Measurements from ENCODE around the gene FGD2. TPM values are rescaled to one million over a fixed set of nuclear protein-coding genes. Genes with fewer than 3 reads are reported as not detected.

Gene FGD2
- total and polyA plus RNA-seq, 3 experiments from 2014 or later: 0.53 to 1.3 (median 1.2) TPM

- Mint-ChIP-seq H3K27me3 (no peaks in the 10 kb centered on the region), H3K27ac (peak overlapping the region in 2 of 8 donors; percentile 17 to 26), H3K4me1 (peaks cover 16 to 27% (median 21%) of the 10 kb centered on the region in 3 donors), H3K36me3 (peaks cover 0 to 70% (median 19%) of the 10 kb centered on the region in 3 donors), H3K4me3 (no peak overlapping the region), H3K9me3 (no peaks in the 10 kb centered on the region)
- ChIA-PET CTCF (interaction anchor here (0.8 kb wide), 1 partner anchor 11 kb away, joined by 4 read pairs; no protein-coding TSS in a partner anchor), POLR2A (no interaction called here)
- H3K4me1 ChIP-seq (ENCODE audit: insufficient read depth, low read length): peaks cover 19% of the 10 kb centered on the region
- H3K9me3 ChIP-seq (ENCODE audit: low read length): no peaks in the 10 kb centered on the region
- DNase-seq: no peak
- H3K27ac ChIP-seq (ENCODE audit: low read depth, low read length): no peak overlapping the region
- H3K36me3 ChIP-seq (ENCODE audit: insufficient read depth, low read length): peaks cover 54% of the 10 kb centered on the region
- no peaks in the 10 kb centered on the region for H3K27me3 ChIP-seq (ENCODE audit: insufficient read depth, low read length, poor library complexity, severe bottlenecking)
- H3K4me3 ChIP-seq (ENCODE audit: low read length): no peak overlapping the region
Observed at GRCh38 chr6:36968266-36968977, 37.0 kb upstream of the FGD2 start.

- H3K4me1 ChIP-seq (ENCODE audit: insufficient read depth, low read length): peaks cover 10% of the 10 kb centered on the region
- no peak for DNase-seq
- H3K9me3 ChIP-seq (ENCODE audit: low read length): no peaks in the 10 kb centered on the region
- peaks cover 63% of the 10 kb centered on the region for H3K36me3 ChIP-seq (ENCODE audit: insufficient read depth, low read length)
- Mint-ChIP-seq H3K4me3 (no peak overlapping the region), H3K27ac (no peak overlapping the region), H3K36me3 (peaks cover 0 to 78% (median 19%) of the 10 kb centered on the region in 3 donors), H3K9me3 (no peaks in the 10 kb centered on the region), H3K4me1 (peaks cover 9 to 19% (median 15%) of the 10 kb centered on the region in 3 donors), H3K27me3 (no peaks in the 10 kb centered on the region)
- H3K27ac ChIP-seq (ENCODE audit: low read depth, low read length): no peak overlapping the region
- H3K4me3 ChIP-seq (ENCODE audit: low read length): no peak overlapping the region
- CTCF ChIA-PET: no interaction called here
- POLR2A ChIA-PET: no interaction called here
- no peaks in the 10 kb centered on the region for H3K27me3 ChIP-seq (ENCODE audit: insufficient read depth, low read length, poor library complexity, severe bottlenecking)
Observed at GRCh38 chr6:36969240-36969691, 36.2 kb upstream of the FGD2 start.

- no peaks in the 10 kb centered on the region for H3K27me3 Mint-ChIP-seq
- Histone ChIP-seq H3K4me3 (ENCODE audit: low read length) (no peak overlapping the region), H3K4me1 (ENCODE audit: insufficient read depth, low read length) (peaks cover under 1% of the 10 kb centered on the region), H3K27ac (ENCODE audit: low read depth, low read length) (no peak overlapping the region), H3K27me3 (ENCODE audit: insufficient read depth, low read length, poor library complexity, severe bottlenecking) (no peaks in the 10 kb centered on the region), H3K36me3 (ENCODE audit: insufficient read depth, low read length) (peaks cover 72% of the 10 kb centered on the region), H3K9me3 (ENCODE audit: low read length) (no peaks in the 10 kb centered on the region)
- H3K4me3 Mint-ChIP-seq: no peak overlapping the region
- ChIA-PET CTCF (interaction anchor here (1.1 kb wide), 1 partner anchor 85 kb away, joined by 4 read pairs; no protein-coding TSS in a partner anchor), POLR2A (no interaction called here)
- peak overlapping the region in 2 of 8 donors; percentile 23 to 26 for H3K27ac Mint-ChIP-seq
- H3K36me3 Mint-ChIP-seq: peaks cover 0 to 88% (median 19%) of the 10 kb centered on the region in 3 donors
- peaks cover 1 to 9% (median 8%) of the 10 kb centered on the region in 3 donors for H3K4me1 Mint-ChIP-seq
- DNase-seq: no peak
- H3K9me3 Mint-ChIP-seq: no peaks in the 10 kb centered on the region
Observed at GRCh38 chr6:36969988-36970891, 35.2 kb upstream of the FGD2 start.

GRCh38 chr6:36970892-36971842, 34.3 kb upstream of the FGD2 start:
- Histone ChIP-seq H3K4me3 (ENCODE audit: low read length) (no peak overlapping the region), H3K27me3 (ENCODE audit: insufficient read depth, low read length, poor library complexity, severe bottlenecking) (no peaks in the 10 kb centered on the region), H3K4me1 (ENCODE audit: insufficient read depth, low read length) (no peaks in the 10 kb centered on the region), H3K27ac (ENCODE audit: low read depth, low read length) (no peak overlapping the region), H3K36me3 (ENCODE audit: insufficient read depth, low read length) (peaks cover 82% of the 10 kb centered on the region), H3K9me3 (ENCODE audit: low read length) (no peaks in the 10 kb centered on the region)
- H3K4me1 Mint-ChIP-seq: peaks cover 0 to 1% (median under 1%) of the 10 kb centered on the region in 3 donors
- no peak overlapping the region for H3K27ac Mint-ChIP-seq
- no peak overlapping the region for H3K4me3 Mint-ChIP-seq
- ChIA-PET CTCF (interaction anchor here (1.1 kb wide), 1 partner anchor 86 kb away, joined by 4 read pairs; no protein-coding TSS in a partner anchor), POLR2A (interaction anchor here (0.5 kb wide), 1 partner anchor 82 kb away, joined by 5 read pairs; no protein-coding TSS in a partner anchor)
- no peak for DNase-seq
- H3K27me3 Mint-ChIP-seq: no peaks in the 10 kb centered on the region
- peaks cover 0 to 97% (median 19%) of the 10 kb centered on the region in 3 donors for H3K36me3 Mint-ChIP-seq
- no peaks in the 10 kb centered on the region for H3K9me3 Mint-ChIP-seq

- Mint-ChIP-seq H3K4me3 (no peak overlapping the region), H3K4me1 (no peaks in the 10 kb centered on the region), H3K27ac (peak overlapping the region in 4 of 8 donors; percentile 35 to 94 (median 64)), H3K36me3 (peaks cover 0 to 99% (median 19%) of the 10 kb centered on the region in 3 donors), H3K9me3 (no peaks in the 10 kb centered on the region), H3K27me3 (no peaks in the 10 kb centered on the region)
- Histone ChIP-seq H3K27ac (ENCODE audit: low read depth, low read length) (no peak overlapping the region), H3K4me1 (ENCODE audit: insufficient read depth, low read length) (no peaks in the 10 kb centered on the region), H3K36me3 (ENCODE audit: insufficient read depth, low read length) (peaks cover 91% of the 10 kb centered on the region), H3K9me3 (ENCODE audit: low read length) (no peaks in the 10 kb centered on the region), H3K4me3 (ENCODE audit: low read length) (no peak overlapping the region), H3K27me3 (ENCODE audit: insufficient read depth, low read length, poor library complexity, severe bottlenecking) (no peaks in the 10 kb centered on the region)
- DNase-seq: no peak
- ChIA-PET POLR2A (interaction anchor here (0.5 kb wide), 1 partner anchor 83 kb away, joined by 5 read pairs; no protein-coding TSS in a partner anchor), CTCF (no interaction called here)
Observed at GRCh38 chr6:36971921-36972673, 33.4 kb upstream of the FGD2 start.

GRCh38 chr6:36973190-36973589, 32.3 kb upstream of the FGD2 start:
- H3K27me3 Mint-ChIP-seq: no peaks in the 10 kb centered on the region
- CTCF ChIA-PET: no interaction called here
- Histone ChIP-seq H3K4me1 (ENCODE audit: insufficient read depth, low read length) (no peaks in the 10 kb centered on the region), H3K27me3 (ENCODE audit: insufficient read depth, low read length, poor library complexity, severe bottlenecking) (no peaks in the 10 kb centered on the region), H3K27ac (ENCODE audit: low read depth, low read length) (no peak overlapping the region), H3K9me3 (ENCODE audit: low read length) (no peaks in the 10 kb centered on the region), H3K4me3 (ENCODE audit: low read length) (no peak overlapping the region), H3K36me3 (ENCODE audit: insufficient read depth, low read length) (peaks cover 92% of the 10 kb centered on the region)
- DNase-seq: no peak
- no peak overlapping the region for H3K4me3 Mint-ChIP-seq
- peaks cover 0 to 99% (median 19%) of the 10 kb centered on the region in 3 donors for H3K36me3 Mint-ChIP-seq
- POLR2A ChIA-PET: no interaction called here
- H3K4me1 Mint-ChIP-seq: peaks cover 0 to 2% (median 0%) of the 10 kb centered on the region in 3 donors
- no peaks in the 10 kb centered on the region for H3K9me3 Mint-ChIP-seq
- no peak overlapping the region for H3K27ac Mint-ChIP-seq

- H3K27me3 Mint-ChIP-seq: no peaks in the 10 kb centered on the region
- peaks cover 0 to 99% (median 16%) of the 10 kb centered on the region in 3 donors for H3K36me3 Mint-ChIP-seq
- DNase-seq: no peak
- Histone ChIP-seq H3K4me3 (ENCODE audit: low read length) (no peak overlapping the region), H3K4me1 (ENCODE audit: insufficient read depth, low read length) (no peaks in the 10 kb centered on the region), H3K27me3 (ENCODE audit: insufficient read depth, low read length, poor library complexity, severe bottlenecking) (no peaks in the 10 kb centered on the region), H3K9me3 (ENCODE audit: low read length) (no peaks in the 10 kb centered on the region), H3K27ac (ENCODE audit: low read depth, low read length) (no peak overlapping the region), H3K36me3 (ENCODE audit: insufficient read depth, low read length) (peaks cover 94% of the 10 kb centered on the region)
- H3K4me1 Mint-ChIP-seq: peaks cover 0 to 2% (median 0%) of the 10 kb centered on the region in 3 donors
- H3K4me3 Mint-ChIP-seq: no peak overlapping the region
- H3K27ac Mint-ChIP-seq: peak overlapping the region in 1 of 8 donors; percentile 17
- no peaks in the 10 kb centered on the region for H3K9me3 Mint-ChIP-seq
- CTCF ChIA-PET: no interaction called here
- POLR2A ChIA-PET: no interaction called here
Observed at GRCh38 chr6:36973647-36974046, 31.8 kb upstream of the FGD2 start.
